HG03354 (cell line): ENCODE measurements around the gene ASTN1.

Source experiments
- ATAC-seq: cut with Tn5 transposase; IDR thresholded peaks from one replicate; pipeline ENCODE4 v1.9.1; 2021; ENCODE audit warnings: mild to moderate bottlenecking; ENCODE audit not compliant: unreplicated experiment, poor library complexity, severe bottlenecking

The ASTN1 gene

GRCh38 chr1:176858433-176858916, 306.0 kb downstream of the ASTN1 start:
- ATAC-seq, result no peak

GRCh38 chr1:176857632-176858031, 306.9 kb downstream of the ASTN1 start:
- ATAC-seq, result no peak

- no peak for ATAC-seq
Observed at GRCh38 chr1:176854758-176855745, 309.5 kb downstream of the ASTN1 start.

- no peak for ATAC-seq
Observed at GRCh38 chr1:176854121-176854520, 310.4 kb downstream of the ASTN1 start.

- ATAC-seq, result no peak
Observed at GRCh38 chr1:176853503-176853902, 311.0 kb downstream of the ASTN1 start.

GRCh38 chr1:176852124-176852523, 312.4 kb downstream of the ASTN1 start:
- ATAC-seq, result no peak

GRCh38 chr1:176850871-176851270, 313.6 kb downstream of the ASTN1 start:
- no peak for ATAC-seq

- no peak for ATAC-seq
Observed at GRCh38 chr1:176849281-176849680, 315.2 kb downstream of the ASTN1 start.

GRCh38 chr1:176847052-176847451, 317.5 kb downstream of the ASTN1 start:
- ATAC-seq, result no peak

GRCh38 chr1:176843352-176844297, 320.9 kb downstream of the ASTN1 start:
- ATAC-seq, result no peak

- ATAC-seq, result no peak
Observed at GRCh38 chr1:176841238-176841637, 323.3 kb downstream of the ASTN1 start.

GRCh38 chr1:176839216-176839615, 325.3 kb downstream of the ASTN1 start:
- no peak for ATAC-seq

GRCh38 chr1:176838276-176838995, 326.1 kb downstream of the ASTN1 start:
- no peak for ATAC-seq

GRCh38 chr1:176837708-176838107, 326.8 kb downstream of the ASTN1 start:
- ATAC-seq, result no peak

GRCh38 chr1:176831150-176831549, 333.4 kb downstream of the ASTN1 start:
- ATAC-seq, result no peak

- no peak for ATAC-seq
Observed at GRCh38 chr1:176829261-176829660, 335.3 kb downstream of the ASTN1 start.

GRCh38 chr1:176826265-176826664, 338.2 kb downstream of the ASTN1 start:
- ATAC-seq, result no peak

GRCh38 chr1:176820391-176821031, 344.0 kb downstream of the ASTN1 start:
- ATAC-seq, result no peak

GRCh38 chr1:176816232-176816631, 348.3 kb downstream of the ASTN1 start:
- no peak for ATAC-seq
